Trophoblast cell (in vitro differentiated cells and primary cell): ENCODE data around the gene UBR4.
"Not testable (repeated sequence)": the region's sequence is repeated elsewhere in the genome, so short reads cannot be mapped to it uniquely, and the experiment has no call there.

ENCODE experiments used
- DNase-seq, 2 donors: peaks; one replicate each; pipeline ENCODE4 v3.0.0-alpha.2; 2016
- H2AFZ ChIP-seq: 2 replicates; pipeline ENCODE4 v1.6.1; 2013; ENCODE audit warnings: low read length, moderate library complexity, mild to moderate bottlenecking; ENCODE audit not compliant: insufficient read depth, poor library complexity
- H2AK5ac ChIP-seq: 2 replicates; pipeline ENCODE4 v1.6.1; 2013; ENCODE audit warnings: mild to moderate bottlenecking, low read length
- H2BK120ac ChIP-seq: 2 replicates; pipeline ENCODE4 v1.6.1; 2013; ENCODE audit warnings: low read length, mild to moderate bottlenecking, moderate library complexity; ENCODE audit not compliant: insufficient read depth, poor library complexity
- H2BK12ac ChIP-seq: 2 replicates; pipeline ENCODE4 v1.6.1; 2013; ENCODE audit warnings: mild to moderate bottlenecking, low read length, moderate library complexity
- H2BK5ac ChIP-seq: 2 replicates; pipeline ENCODE4 v1.6.1; 2013; ENCODE audit warnings: low read length, low read depth, moderate library complexity, mild to moderate bottlenecking; ENCODE audit not compliant: poor library complexity
- H3K14ac ChIP-seq: 2 replicates; pipeline ENCODE4 v1.6.1; 2013; ENCODE audit warnings: mild to moderate bottlenecking, low read length
- H3K18ac ChIP-seq: 2 replicates; pipeline ENCODE4 v1.6.1; 2013; ENCODE audit warnings: mild to moderate bottlenecking, low read length
- H3K23ac ChIP-seq: 2 replicates; pipeline ENCODE4 v1.6.1; 2013; ENCODE audit warnings: low read length
- H3K27ac ChIP-seq: 2 replicates; pipeline ENCODE4 v1.5.1; 2013; ENCODE audit warnings: low read depth, mild to moderate bottlenecking, inconsistent platforms, low read length, moderate library complexity
- H3K27me3 ChIP-seq: 2 replicates; pipeline ENCODE4 v1.6.1; 2013; ENCODE audit warnings: inconsistent platforms, mild to moderate bottlenecking, low read length, moderate library complexity; ENCODE audit not compliant: insufficient read depth
- H3K36me3 ChIP-seq, 2 experiments: 1 replicate in 1 of 2; 2 replicates in 1 of 2; pipeline ENCODE4 v1.6.1; 2013; ENCODE audit warnings: low read length in 2 of 2, mild to moderate bottlenecking in 2 of 2, moderate library complexity in 1 of 2; ENCODE audit not compliant: insufficient read depth in 2 of 2, control insufficient read depth in 1 of 2
- H3K4ac ChIP-seq: 2 replicates; pipeline ENCODE4 v1.6.1; 2013; ENCODE audit warnings: low read depth, mild to moderate bottlenecking, low read length, moderate library complexity
- H3K4me1 ChIP-seq, 2 experiments: 1 replicate in 1 of 2; 2 replicates in 1 of 2; pipeline ENCODE4 v1.6.1; 2013; ENCODE audit warnings: low read length in 2 of 2, mild to moderate bottlenecking in 2 of 2, moderate library complexity in 1 of 2; ENCODE audit not compliant: insufficient read depth in 2 of 2, control insufficient read depth in 1 of 2
- H3K4me2 ChIP-seq: 2 replicates; pipeline ENCODE4 v1.6.1; 2013; ENCODE audit warnings: inconsistent platforms, mild to moderate bottlenecking, low read length, moderate library complexity
- H3K4me3 ChIP-seq: 2 replicates; pipeline ENCODE4 v1.5.1; 2013; ENCODE audit warnings: mild to moderate bottlenecking, low read depth, low read length, inconsistent platforms
- H3K79me1 ChIP-seq: one replicate; pipeline ENCODE4 v1.6.1; 2013; ENCODE audit warnings: low read length
- H3K79me2 ChIP-seq: 2 replicates; pipeline ENCODE4 v1.6.1; 2013; ENCODE audit warnings: low read length, mild to moderate bottlenecking; ENCODE audit not compliant: control insufficient read depth, insufficient read depth, poor library complexity
- H3K9ac ChIP-seq: 2 replicates; pipeline ENCODE4 v1.6.1; 2013; ENCODE audit warnings: mild to moderate bottlenecking, low read length
- H3K9me3 ChIP-seq: 2 replicates; pipeline ENCODE4 v1.6.1; 2013; ENCODE audit warnings: low read depth, mild to moderate bottlenecking, control low read depth, inconsistent platforms, low read length; ENCODE audit not compliant: insufficient read depth
- H4K12ac ChIP-seq: 2 replicates; pipeline ENCODE4 v1.6.1; 2013; ENCODE audit warnings: low read depth, mild to moderate bottlenecking, low read length, moderate library complexity
- H4K8ac ChIP-seq: 2 replicates; pipeline ENCODE4 v1.6.1; 2013; ENCODE audit warnings: low read depth, mild to moderate bottlenecking, low read length, moderate library complexity
- H4K91ac ChIP-seq: one replicate; pipeline ENCODE4 v1.6.1; 2013; ENCODE audit warnings: low read depth, mild to moderate bottlenecking, low read length, moderate library complexity
- WGBS: extraction: QIAGEN DNeasy Blood & Tissue Kit; methylation state at CpG from one replicate; pipeline ENCODE4 v1.1.7; 2013; ENCODE audit warnings: missing lambda C conversion rate; ENCODE audit not compliant: insufficient read length, insufficient coverage; ENCODE audit errors: extremely low coverage; 5-methylcytosine and 5-hydroxymethylcytosine counted together

Gene UBR4

GRCh38 chr1:19231736-19232523 is 21.9 kb upstream of the UBR4 start:
- not testable (repeated sequence) for H3K18ac ChIP-seq, H3K4ac ChIP-seq, H4K91ac ChIP-seq, H3K9ac ChIP-seq, H3K23ac ChIP-seq, H3K79me2 ChIP-seq, H3K4me1 ChIP-seq, H3K27ac ChIP-seq, H3K4me3 ChIP-seq, H2BK120ac ChIP-seq, H2BK5ac ChIP-seq, H3K79me1 ChIP-seq, H4K12ac ChIP-seq, H3K14ac ChIP-seq, H2AK5ac ChIP-seq, H4K8ac ChIP-seq, H3K27me3 ChIP-seq, H3K4me2 ChIP-seq, DNase-seq, H2AFZ ChIP-seq, H3K9me3 ChIP-seq, H2BK12ac ChIP-seq
- peaks cover 43 to 68% of the 10 kb centered on the region in 2 experiments for H3K36me3 ChIP-seq
- no CpG with 5 or more reads among the region's 16 CpGs for WGBS

- no peaks in the 10 kb centered on the region for H3K9me3 ChIP-seq
- H2BK120ac ChIP-seq = no peak overlapping the region
- H3K18ac ChIP-seq = no peak overlapping the region
- H3K27ac ChIP-seq = no peak overlapping the region
- H3K4ac ChIP-seq = no peak overlapping the region
- H4K12ac ChIP-seq = no peak overlapping the region
- H3K4me1 ChIP-seq = no peaks in the 10 kb centered on the region
- H3K4me3 ChIP-seq = no peak overlapping the region
- no peaks in the 10 kb centered on the region for H3K79me2 ChIP-seq
- no peak overlapping the region for H2AK5ac ChIP-seq
- no peak overlapping the region for H3K4me2 ChIP-seq
- no peaks in the 10 kb centered on the region for H3K79me1 ChIP-seq
- no CpG with 5 or more reads among the region's 6 CpGs for WGBS
- H3K27me3 ChIP-seq = no peaks in the 10 kb centered on the region
- DNase-seq = no peak
- H2BK5ac ChIP-seq = no peak overlapping the region
- no peak overlapping the region for H2AFZ ChIP-seq
- H3K9ac ChIP-seq = peak overlapping the region; percentile 43
- no peak overlapping the region for H3K23ac ChIP-seq
- no peak overlapping the region for H4K91ac ChIP-seq
- no peak overlapping the region for H4K8ac ChIP-seq
- H3K36me3 ChIP-seq = peaks cover 49 to 77% of the 10 kb centered on the region in 2 experiments
- H2BK12ac ChIP-seq = no peak overlapping the region
- H3K14ac ChIP-seq = no peak overlapping the region
Measured at GRCh38 chr1:19229828-19230325, 19.8 kb upstream of the UBR4 start.

- Histone ChIP-seq H3K4me1 (no peaks in the 10 kb centered on the region), H2BK12ac (no peak overlapping the region), H3K79me2 (no peaks in the 10 kb centered on the region), H2AK5ac (no peak overlapping the region), H2BK5ac (no peak overlapping the region), H3K4me3 (no peak overlapping the region), H3K14ac (no peak overlapping the region), H3K23ac (no peak overlapping the region), H3K4ac (no peak overlapping the region), H3K9ac (no peak overlapping the region), H3K27ac (no peak overlapping the region), H2AFZ (no peak overlapping the region), H2BK120ac (no peak overlapping the region), H3K9me3 (no peaks in the 10 kb centered on the region), H4K12ac (no peak overlapping the region), H4K91ac (no peak overlapping the region), H3K79me1 (no peaks in the 10 kb centered on the region), H3K18ac (no peak overlapping the region), H3K27me3 (no peaks in the 10 kb centered on the region), H4K8ac (no peak overlapping the region), H3K36me3 (peaks cover 52 to 78% of the 10 kb centered on the region in 2 experiments), H3K4me2 (no peak overlapping the region)
- DNase-seq = no peak
- no CpG with 5 or more reads among the region's 3 CpGs for WGBS
Measured at GRCh38 chr1:19229229-19229628, 19.2 kb upstream of the UBR4 start.

DNA sequence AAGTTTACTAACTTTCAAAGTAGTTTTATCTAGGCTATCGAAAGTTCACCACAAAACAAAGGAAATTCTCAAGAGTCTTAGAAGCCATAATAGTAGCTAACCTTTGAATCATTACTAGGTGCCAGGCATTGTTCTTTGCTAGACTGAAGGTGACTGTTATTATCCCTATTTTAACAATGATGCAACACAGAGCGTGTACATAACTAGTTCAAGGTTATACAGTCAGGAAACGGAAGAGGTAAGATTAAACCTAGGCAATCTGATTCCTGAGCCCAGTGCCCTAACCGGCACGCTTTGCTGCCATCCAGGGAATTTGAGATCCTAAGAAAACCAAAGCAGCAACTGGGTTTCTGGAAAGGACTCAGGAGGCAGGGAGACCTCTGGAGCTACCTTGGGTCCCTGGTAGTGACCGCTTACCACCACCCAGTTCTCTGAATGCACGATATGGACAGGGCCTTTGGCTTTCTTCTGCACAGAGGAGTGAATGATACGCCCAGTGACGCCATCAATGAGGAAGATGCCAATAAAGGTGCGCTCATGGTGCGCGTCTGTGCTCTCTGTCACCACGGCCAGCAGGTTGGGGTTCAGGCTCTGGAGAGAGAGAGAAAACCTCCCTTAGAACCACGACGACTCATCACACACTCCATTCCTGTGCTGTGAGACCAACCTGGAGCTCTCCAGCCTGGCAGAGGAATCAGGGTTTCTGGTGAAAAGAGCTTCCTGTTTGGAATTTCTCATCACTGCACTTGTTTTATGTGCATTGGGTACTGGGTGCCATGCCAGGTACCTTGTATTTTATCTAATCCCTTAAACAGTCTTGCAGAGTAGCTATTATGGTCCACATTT is 13.1 kb upstream of the UBR4 start:
- no peak overlapping the region for H2AK5ac ChIP-seq

More for the DNA sequence above, 13.1 kb upstream of the UBR4 start:
- no peak for DNase-seq
- no peak overlapping the region for H4K91ac ChIP-seq
- H3K4me3 ChIP-seq = no peak overlapping the region
- no peak overlapping the region for H3K4ac ChIP-seq
- H3K4me2 ChIP-seq = no peak overlapping the region
- H3K79me1 ChIP-seq = no peaks in the 10 kb centered on the region
- H2BK12ac ChIP-seq = no peak overlapping the region
- no peak overlapping the region for H2BK5ac ChIP-seq
- no peak overlapping the region for H2BK120ac ChIP-seq
- H4K8ac ChIP-seq = no peak overlapping the region
- no peaks in the 10 kb centered on the region for H3K9me3 ChIP-seq
- H3K23ac ChIP-seq = no peak overlapping the region
- H3K14ac ChIP-seq = no peak overlapping the region
- H3K9ac ChIP-seq = no peak overlapping the region
- no peak overlapping the region for H4K12ac ChIP-seq
- H3K27me3 ChIP-seq = no peaks in the 10 kb centered on the region
- H3K36me3 ChIP-seq = peaks cover 53 to 87% of the 10 kb centered on the region in 2 experiments
- H3K4me1 ChIP-seq = no peaks in the 10 kb centered on the region
- no peak overlapping the region for H3K27ac ChIP-seq
- no peak overlapping the region for H2AFZ ChIP-seq
- WGBS = no CpG with 5 or more reads among the region's 15 CpGs
- no peak overlapping the region for H3K18ac ChIP-seq
- H3K79me2 ChIP-seq = no peaks in the 10 kb centered on the region
